HG03457 (cell line): Measurements from ENCODE around the gene PDE4B.
"Not testable (repeated sequence)": the region's sequence is repeated elsewhere in the genome, so short reads cannot be mapped to it uniquely, and the experiment has no call there.

Experiments used
- ATAC-seq: cut with Tn5 transposase; IDR thresholded peaks from one replicate; pipeline ENCODE4 v1.9.1; 2021; ENCODE audit warnings: moderate number of reproducible peaks; ENCODE audit not compliant: unreplicated experiment

Gene PDE4B

DNA sequence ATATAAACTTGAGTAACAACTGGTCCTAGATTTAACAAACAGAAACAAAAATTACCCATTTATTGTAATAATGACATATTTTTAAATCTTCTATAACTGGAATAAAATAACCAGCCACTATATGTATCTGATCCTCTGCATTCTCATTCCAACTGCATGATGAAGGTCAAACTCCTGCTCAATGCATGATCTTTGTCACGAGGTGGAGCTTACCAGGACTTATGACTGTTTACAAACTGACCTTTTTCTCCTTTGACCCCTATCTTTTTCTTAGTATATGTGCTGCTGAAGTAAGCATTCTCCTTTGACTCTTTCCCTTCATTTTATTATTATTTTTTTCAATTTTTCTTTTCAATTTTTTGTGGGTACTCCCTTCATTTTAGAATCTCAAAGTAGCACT lies 252.2 kb downstream of the PDE4B start:
- ATAC-seq, result no peak

DNA sequence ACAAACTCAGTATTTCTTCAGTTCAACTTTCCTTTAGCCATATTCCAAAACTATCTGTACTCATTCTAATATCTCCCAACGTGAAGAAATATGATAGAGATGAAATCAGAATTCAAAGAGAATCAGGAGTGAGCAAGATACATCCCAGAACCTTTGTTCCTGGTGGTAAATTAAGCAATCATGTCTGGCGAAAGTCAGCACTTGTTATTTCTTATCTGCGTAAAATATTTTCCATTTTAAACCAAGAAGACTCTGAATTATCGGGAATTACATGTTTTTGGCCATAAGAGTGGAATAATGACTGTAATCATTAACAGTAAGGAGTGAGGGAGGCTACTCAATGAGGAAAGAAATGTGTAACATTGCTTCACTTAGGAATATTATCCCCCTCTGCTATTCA lies 253.7 kb downstream of the PDE4B start:
- ATAC-seq, result no peak

- ATAC-seq, result no peak
Observed at GRCh38 chr1:66048011-66048410, 255.3 kb downstream of the PDE4B start.

- ATAC-seq, result no peak
Observed at GRCh38 chr1:66050123-66050522, 257.4 kb downstream of the PDE4B start.

- no peak for ATAC-seq
Observed at GRCh38 chr1:66050633-66051032, 257.9 kb downstream of the PDE4B start.

GRCh38 chr1:66055092-66055491 lies 262.4 kb downstream of the PDE4B start:
- no peak for ATAC-seq

DNA sequence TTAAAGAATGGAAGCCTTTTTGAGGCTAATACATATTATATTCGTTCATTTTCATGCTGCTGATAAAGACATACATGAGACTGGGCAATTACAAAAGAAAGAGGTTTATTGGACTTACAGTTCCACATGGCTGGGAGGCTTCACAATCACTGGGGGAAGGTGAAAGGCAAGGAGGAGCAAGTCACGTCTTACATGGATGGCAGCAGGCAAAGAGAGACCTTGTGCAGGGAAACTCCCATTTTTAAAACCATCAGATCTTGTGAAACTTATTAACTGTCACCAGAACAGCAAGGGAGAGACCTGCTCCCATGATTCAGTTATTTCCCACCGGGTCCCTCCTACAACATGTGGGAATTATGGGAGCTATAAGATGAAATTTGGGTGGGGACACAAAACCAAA lies 264.8 kb downstream of the PDE4B start:
- not testable (repeated sequence) for ATAC-seq

DNA sequence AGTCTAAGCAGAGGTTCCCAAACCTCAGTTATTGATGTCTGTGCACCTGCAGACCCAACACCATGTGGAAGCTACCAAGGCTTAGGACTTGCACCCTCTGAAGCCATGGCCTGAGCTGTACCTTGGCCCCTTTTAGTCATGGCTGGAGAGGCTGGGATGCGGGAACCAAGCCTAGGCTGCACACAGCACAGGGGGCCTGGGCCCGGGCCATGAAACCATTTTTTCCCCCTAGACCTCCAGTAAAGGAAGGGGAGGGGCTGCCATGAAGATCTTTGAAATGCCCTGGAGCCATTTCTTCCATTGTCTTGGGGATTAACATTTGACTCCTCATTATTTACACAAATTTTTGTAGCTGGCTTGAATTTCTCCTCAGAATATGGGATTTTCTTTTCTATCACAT lies 265.9 kb downstream of the PDE4B start:
- no peak for ATAC-seq

GRCh38 chr1:66067219-66067618 lies 274.5 kb downstream of the PDE4B start:
- not testable (repeated sequence) for ATAC-seq

DNA sequence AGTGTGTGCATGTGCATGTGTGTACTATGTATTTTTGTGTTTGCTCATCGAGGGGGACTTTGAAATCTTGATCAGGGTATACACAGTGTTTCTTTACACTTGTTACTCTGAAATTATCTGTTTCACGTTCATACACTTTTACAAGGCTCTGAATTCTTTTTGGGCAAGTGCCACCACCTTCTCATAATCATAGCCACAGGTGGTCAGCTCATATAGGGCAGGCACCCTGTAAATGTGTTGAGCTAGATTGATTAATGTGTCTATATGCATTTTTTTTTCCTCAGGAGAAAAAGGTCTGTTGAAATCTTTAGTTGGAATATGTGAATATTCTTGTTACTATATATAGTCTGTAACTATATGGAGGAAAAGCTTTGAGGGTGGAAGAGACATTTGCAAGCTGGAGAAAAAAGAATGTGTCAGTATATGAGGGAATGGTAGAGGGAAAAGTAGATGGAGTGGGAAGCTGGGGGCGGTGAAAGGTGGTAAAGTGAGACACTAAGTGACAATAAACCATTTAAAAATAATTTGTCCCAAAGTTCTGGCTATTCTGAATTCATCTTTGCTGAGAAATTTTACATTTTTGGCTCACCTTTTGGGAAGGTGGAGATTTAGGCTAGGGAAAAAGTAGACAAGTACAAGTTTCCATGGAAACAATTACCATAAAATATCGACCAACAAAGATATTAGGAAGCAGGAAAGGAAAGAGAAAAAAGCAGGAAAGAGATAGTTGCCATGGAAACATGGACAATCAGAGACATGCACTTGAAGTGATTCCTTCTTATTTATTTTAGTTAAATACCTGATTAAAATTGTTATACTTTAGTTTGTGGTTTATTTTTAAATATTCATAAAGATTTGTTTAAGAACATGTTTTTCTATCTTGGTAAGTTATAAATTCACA lies 277.5 kb downstream of the PDE4B start:
- ATAC-seq, result no peak

- no peak for ATAC-seq
Observed at GRCh38 chr1:66073388-66073787, 280.7 kb downstream of the PDE4B start.

DNA sequence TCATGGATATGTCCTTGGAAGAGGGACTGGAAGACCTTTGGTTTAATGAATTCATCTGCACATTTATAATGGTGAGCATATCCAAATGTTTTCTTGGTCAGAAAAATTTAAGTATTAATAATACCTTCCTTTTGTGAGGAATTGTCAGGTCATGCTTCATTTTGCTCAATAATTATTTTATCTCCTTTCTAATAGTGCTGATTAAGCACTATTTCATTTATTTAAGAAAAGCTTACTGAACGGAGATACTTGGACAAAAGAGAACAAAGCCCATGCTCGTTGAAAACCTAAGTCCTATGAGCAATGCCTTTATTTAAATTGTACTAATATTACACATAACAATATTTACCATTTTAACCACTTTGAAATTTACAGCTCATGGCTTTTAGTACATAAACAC lies 281.5 kb downstream of the PDE4B start:
- ATAC-seq, result no peak

DNA sequence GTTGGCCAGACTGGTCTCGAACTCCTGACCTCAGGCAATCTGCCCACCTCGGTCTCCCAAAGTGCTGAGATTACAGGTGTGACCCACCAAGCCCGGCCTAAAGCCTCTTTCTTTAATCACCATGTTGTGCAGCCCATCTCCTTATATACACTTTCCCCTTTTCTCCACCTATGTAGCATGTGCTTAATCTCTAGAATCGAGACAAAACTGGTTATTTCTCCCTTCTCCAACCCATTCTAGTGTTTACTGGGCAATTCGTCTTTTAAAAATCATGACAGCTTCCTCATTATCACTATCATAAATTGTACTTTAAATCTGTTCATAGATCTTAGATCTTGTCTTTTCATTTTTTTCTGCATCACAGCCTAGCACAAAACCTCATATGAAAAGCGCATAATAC lies 285.7 kb downstream of the PDE4B start:
- ATAC-seq, result no peak

DNA sequence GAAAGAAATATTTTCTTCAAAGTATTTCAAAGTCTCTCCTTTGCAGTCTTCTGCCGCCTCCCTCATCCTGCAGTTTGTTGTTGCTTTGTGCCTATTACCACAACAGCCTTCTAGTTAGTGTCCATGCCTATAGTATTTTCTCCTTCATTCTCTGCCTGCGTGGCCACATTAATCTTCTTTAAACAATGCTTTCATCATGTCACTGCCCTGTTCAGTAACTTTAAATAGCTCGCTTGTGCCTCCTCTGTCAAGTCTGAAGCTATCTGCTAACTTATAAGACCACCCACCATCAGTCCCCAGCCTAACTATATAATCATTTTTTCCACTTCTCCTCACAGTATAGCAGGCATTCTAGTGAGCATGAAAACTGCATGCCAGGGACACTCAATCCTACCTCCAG lies 290.3 kb downstream of the PDE4B start:
- no peak for ATAC-seq

DNA sequence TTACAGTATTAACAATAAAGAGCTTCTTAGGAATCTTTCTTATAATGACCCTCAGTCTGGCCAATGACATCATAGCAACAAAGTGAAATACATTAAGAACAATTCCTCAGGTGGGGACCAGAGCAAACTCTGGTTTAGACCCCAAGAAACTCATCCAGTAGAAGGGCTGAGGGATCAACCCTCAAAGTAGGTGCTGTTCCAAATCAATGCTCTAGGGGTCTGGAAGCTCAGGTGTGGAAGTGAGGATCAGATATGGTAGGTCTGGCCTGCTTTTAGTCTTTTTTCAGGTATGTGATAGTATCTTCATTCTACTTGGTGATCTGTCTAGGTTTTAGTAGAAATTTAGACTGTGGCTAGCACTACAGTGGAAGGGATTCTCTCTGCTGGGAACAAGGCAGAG lies 291.7 kb downstream of the PDE4B start:
- ATAC-seq, result no peak

DNA sequence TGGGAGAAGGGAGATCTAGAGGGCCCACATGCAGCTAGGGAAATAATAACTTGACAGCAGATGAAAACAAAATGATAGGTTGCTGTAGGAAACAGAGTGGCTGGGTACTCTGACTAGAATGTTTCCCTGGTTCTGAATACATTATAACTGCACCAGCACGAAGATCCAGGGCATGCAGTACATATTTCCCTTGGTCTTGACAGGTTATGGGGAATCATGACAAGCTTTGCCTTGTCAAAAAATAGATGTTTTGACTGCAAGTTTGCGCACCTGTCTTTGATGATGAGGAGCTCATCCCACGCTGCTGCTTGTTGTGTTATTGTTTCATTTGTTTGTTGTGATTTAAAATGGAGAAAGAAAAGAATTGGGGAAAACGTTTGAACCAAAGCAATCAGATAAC lies 292.9 kb downstream of the PDE4B start:
- ATAC-seq, result no peak

- no peak for ATAC-seq
Observed at GRCh38 chr1:66088787-66089186, 296.1 kb downstream of the PDE4B start.

DNA sequence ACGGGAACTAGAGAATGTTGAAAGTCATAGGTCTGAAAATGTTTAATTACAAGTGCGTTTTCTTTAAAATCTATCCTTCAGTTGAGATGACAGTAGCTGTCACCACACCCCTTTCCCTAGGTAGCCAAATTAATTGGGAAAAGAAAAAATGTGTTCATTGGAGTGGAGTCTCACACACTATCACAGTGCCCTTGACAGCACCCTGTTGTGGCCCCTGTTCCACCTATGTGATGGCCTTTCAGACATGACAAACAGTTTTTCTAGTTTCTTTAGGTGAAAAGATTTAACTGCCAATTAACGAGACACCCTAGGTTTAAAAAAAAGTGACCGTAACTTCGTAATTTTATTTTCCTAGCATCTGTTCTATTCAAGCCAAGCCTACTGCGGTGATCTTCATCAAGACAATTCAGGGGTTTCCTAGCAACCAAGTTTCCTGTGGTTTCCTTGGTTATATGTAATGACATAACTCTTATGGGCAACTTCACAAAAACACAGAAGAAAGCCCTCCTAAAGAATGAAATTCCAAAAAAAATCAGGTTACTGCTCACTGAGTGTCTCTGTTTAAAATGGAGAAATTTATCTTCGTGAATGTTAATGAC lies 298.3 kb downstream of the PDE4B start:
- no peak for ATAC-seq

DNA sequence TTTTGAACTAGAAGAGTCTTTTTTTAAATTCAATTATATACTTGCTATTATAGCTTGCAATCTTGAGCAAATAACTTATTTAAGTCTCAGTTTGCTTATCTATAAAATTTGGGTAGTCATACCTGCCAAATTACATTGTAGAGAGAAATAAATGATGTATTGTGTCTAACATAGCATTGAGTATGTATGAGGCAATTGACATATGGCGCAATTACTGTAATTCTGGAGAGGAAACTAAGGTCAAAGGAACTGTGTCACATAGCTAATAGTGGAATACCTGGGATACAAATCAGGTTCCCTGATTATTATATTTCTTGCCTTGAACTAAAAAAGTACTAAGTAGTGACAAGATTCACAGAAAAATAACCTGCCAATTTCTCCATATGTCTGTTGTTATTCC lies 302.5 kb downstream of the PDE4B start:
- no peak for ATAC-seq

DNA sequence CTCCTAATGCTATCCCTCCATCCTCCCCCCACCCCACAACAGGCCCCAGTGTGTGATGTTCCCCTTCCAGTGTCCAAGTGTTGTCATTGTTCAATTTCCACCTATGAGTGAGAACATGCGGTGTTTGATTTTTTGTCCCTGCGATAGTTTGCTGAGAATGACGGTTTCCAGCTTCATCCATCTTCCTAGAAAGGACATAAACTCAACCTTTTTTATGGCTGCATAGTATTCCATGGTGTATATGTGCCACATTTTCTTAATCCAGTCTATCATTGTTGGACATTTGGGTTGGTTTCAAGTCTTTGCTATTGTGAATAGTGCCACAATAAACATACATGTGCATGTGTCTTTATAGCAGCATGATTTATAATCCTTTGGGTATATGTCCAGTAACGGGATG lies 308.3 kb downstream of the PDE4B start:
- not testable (repeated sequence) for ATAC-seq

GRCh38 chr1:66104076-66104475 lies 311.4 kb downstream of the PDE4B start:
- ATAC-seq, result not testable (repeated sequence)

GRCh38 chr1:66108624-66109023 lies 315.9 kb downstream of the PDE4B start:
- ATAC-seq, result no peak
